Ovary (tissue), 9 donors: ENCODE data around the gene POR. TPM values are rescaled to one million over a fixed set of nuclear protein-coding genes. Genes with fewer than 3 reads are reported as not detected.
A peak's percentile ranks its signal among the peaks of the same experiment; 100 is the strongest.

Experiments used
- DNase-seq, 5 donors: peaks; one replicate each; pipeline ENCODE4 v3.0.0-alpha.2; 2019 to 2020
- H3K27ac ChIP-seq, 2 donors: fragments of 200-600 bp; one replicate each; pipeline versions ENCODE4 v1.5.1 to v1.8.0; 2019 to 2022
- H3K27me3 ChIP-seq: fragments of 200-600 bp; one replicate; pipeline ENCODE4 v1.8.0; 2022
- H3K36me3 ChIP-seq: fragments of 200-600 bp; sonication (generic); one replicate; pipeline ENCODE4 v1.5.1; 2019
- H3K4me1 ChIP-seq: one replicate; pipeline ENCODE4 v1.8.1; 2013; ENCODE audit warnings: mild to moderate bottlenecking, moderate library complexity; ENCODE audit not compliant: insufficient read depth
- H3K4me3 ChIP-seq: fragments of 200-600 bp; sonication (generic); one replicate; pipeline ENCODE4 v1.5.1; 2017
- H3K9me3 ChIP-seq, 2 donors: fragments of 200-600 bp in 1 of 2; sonication (generic) in 1 of 2; one replicate each; pipeline versions ENCODE4 v1.5.1 to v1.8.1; 2013 to 2019; ENCODE audit warnings: mild to moderate bottlenecking in 1 of 2, moderate library complexity in 1 of 2
- EP300 ChIP-seq: sonication (generic); formaldehyde crosslinking; IDR thresholded peaks from one replicate; pipeline ENCODE4 v1.6.1; 2017; ENCODE audit warnings: antibody characterized with exemption
- POLR2A ChIP-seq: fragments of 450-650 bp; IDR thresholded peaks from one replicate; pipeline ENCODE4 v1.6.1; 2017; ENCODE audit warnings: antibody characterized with exemption, mild to moderate bottlenecking, moderate library complexity
- whole genome bisulfite sequencing, 3 donors: extraction: QIAGEN DNeasy Blood & Tissue Kit in 1 of 3; methylation state at CpG; one replicate each; pipeline versions ENCODE4 v1.1.5 to v1.1.7; 2013 to 2017; 5-methylcytosine and 5-hydroxymethylcytosine counted together
- intact Hi-C, 4 donors: fragments of 100-400 bp; cut with DNase I; formaldehyde crosslinking; loops; one replicate each; pipeline versions ENCODE4 v1.11.0 to v1.15.1; 2022 to 2023
- polyA plus RNA-seq, 2 donors: library from polyadenylated mRNA; stranded (reverse); fragments of 200-250 nt in 1 of 2; fragments of 350-450 nt in 1 of 2; fragmentation: Illumina TruSeq in 1 of 2; extraction: RNeasy Lipid Tissue Mini Kit (QIAGEN cat#74804) in 1 of 2; gene quantifications; one replicate each; pipeline ENCODE4 v1.2.3, GENCODE V29; 2013 to 2014
- total RNA-seq, 7 donors: library from RNA; depleted of rRNA in 2 of 7; stranded (reverse); fragments of >200 nt in 2 of 7; fragmentation: NEBNext Ultra II Directional in 3 of 7; extraction: Animal tissue kit (Norgen Biotek cat#: 25700) in 3 of 7; gene quantifications; one replicate each; pipeline versions ENCODE4 v1.1.0 to v1.2.4, GENCODE V29; 2016 to 2023
- TF ChIP-seq, protein P1 (sequence below), 3 donors: fragments of 450-650 bp in 2 of 3; fragments of 200-600 bp in 1 of 3; IDR thresholded peaks; one replicate each; pipeline versions ENCODE4 v1.5.1 to v1.8.0; 2016 to 2022; ENCODE audit warnings: antibody characterized with exemption in 3 of 3, mild to moderate bottlenecking in 1 of 3
- donor health status: DM: no; HTN: no; CAD: no; lungs with moderate emphysema.
- donor health status: DM: no; HTN: no; CAD: no.
- donor health status: Bipolar disorder and iron deficiency.
- donor health status: DM: yes; HTN: yes; CAD: no.
- donor health status: DM: no; HTN: no; CAD: no.
- donor health status: DM: yes; HTN: yes; CAD: no.

Gene POR
- total and polyA plus RNA-seq, 9 donors, result 71.8 to 191 (median 144) TPM

DNA sequence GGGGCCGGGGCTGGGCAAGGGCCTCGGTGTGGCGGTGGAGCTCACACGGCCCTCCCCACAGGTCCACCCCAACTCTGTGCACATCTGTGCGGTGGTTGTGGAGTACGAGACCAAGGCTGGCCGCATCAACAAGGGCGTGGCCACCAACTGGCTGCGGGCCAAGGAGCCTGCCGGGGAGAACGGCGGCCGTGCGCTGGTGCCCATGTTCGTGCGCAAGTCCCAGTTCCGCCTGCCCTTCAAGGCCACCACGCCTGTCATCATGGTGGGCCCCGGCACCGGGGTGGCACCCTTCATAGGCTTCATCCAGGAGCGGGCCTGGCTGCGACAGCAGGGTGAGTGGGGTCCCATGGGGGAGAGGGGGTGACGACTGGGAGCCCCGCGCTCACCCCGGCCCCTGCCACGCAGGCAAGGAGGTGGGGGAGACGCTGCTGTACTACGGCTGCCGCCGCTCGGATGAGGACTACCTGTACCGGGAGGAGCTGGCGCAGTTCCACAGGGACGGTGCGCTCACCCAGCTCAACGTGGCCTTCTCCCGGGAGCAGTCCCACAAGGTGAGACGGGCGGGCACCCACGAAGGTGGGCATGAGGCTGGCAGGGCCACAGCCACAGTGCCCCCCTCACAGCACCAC is 70.7 kb downstream of the POR start:
- H3K27ac ChIP-seq, result peak overlapping the region; percentile 28 to 75
- peak; percentile 71 to 90 (median 78) for DNase-seq
- intact Hi-C loops, result no loop called here
- no peaks in the 10 kb centered on the region for H3K36me3 ChIP-seq
- no peak overlapping the region for H3K4me3 ChIP-seq
- no peaks in the 10 kb centered on the region for H3K9me3 ChIP-seq
- WGBS, 3 donors, result 53 to 67% (median 67%) methylated on average over 35 to 41 of the region's 41 CpGs
- TF ChIP-seq POLR2A (no peak), EP300 (no peak)
- TF ChIP-seq, protein P1, sequence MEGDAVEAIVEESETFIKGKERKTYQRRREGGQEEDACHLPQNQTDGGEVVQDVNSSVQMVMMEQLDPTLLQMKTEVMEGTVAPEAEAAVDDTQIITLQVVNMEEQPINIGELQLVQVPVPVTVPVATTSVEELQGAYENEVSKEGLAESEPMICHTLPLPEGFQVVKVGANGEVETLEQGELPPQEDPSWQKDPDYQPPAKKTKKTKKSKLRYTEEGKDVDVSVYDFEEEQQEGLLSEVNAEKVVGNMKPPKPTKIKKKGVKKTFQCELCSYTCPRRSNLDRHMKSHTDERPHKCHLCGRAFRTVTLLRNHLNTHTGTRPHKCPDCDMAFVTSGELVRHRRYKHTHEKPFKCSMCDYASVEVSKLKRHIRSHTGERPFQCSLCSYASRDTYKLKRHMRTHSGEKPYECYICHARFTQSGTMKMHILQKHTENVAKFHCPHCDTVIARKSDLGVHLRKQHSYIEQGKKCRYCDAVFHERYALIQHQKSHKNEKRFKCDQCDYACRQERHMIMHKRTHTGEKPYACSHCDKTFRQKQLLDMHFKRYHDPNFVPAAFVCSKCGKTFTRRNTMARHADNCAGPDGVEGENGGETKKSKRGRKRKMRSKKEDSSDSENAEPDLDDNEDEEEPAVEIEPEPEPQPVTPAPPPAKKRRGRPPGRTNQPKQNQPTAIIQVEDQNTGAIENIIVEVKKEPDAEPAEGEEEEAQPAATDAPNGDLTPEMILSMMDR (IDR thresholded peaks at IDR 0.05), result no peak
- H3K27me3 ChIP-seq, result no peaks in the 10 kb centered on the region
- peaks cover 22% of the 10 kb centered on the region for H3K4me1 ChIP-seq

DNA sequence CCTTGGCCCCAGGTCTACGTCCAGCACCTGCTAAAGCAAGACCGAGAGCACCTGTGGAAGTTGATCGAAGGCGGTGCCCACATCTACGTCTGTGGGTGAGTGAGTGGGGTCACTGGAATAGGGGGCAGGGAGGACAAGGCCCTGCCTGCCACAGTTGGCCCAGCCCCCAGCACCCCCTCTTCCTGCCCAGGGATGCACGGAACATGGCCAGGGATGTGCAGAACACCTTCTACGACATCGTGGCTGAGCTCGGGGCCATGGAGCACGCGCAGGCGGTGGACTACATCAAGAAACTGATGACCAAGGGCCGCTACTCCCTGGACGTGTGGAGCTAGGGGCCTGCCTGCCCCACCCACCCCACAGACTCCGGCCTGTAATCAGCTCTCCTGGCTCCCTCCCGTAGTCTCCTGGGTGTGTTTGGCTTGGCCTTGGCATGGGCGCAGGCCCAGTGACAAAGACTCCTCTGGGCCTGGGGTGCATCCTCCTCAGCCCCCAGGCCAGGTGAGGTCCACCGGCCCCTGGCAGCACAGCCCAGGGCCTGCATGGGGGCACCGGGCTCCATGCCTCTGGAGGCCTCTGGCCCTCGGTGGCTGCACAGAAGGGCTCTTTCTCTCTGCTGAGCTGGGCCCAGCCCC is 71.3 kb downstream of the POR start:
- Histone ChIP-seq H3K4me1 (peaks cover 27% of the 10 kb centered on the region), H3K9me3 (no peaks in the 10 kb centered on the region), H3K27ac (peak overlapping the region; percentile 38 to 75), H3K4me3 (no peak overlapping the region), H3K27me3 (no peaks in the 10 kb centered on the region), H3K36me3 (no peaks in the 10 kb centered on the region)
- peak in 4 of 5 donors; percentile 28 to 61 (median 50) for DNase-seq
- WGBS, 3 donors, result 59 to 68% (median 67%) methylated on average over 20 of the region's 20 CpGs
- intact Hi-C loops, result no loop called here
- TF ChIP-seq, protein P1 (IDR thresholded peaks at IDR 0.05), result no peak
- TF ChIP-seq EP300, result no peak

DNA sequence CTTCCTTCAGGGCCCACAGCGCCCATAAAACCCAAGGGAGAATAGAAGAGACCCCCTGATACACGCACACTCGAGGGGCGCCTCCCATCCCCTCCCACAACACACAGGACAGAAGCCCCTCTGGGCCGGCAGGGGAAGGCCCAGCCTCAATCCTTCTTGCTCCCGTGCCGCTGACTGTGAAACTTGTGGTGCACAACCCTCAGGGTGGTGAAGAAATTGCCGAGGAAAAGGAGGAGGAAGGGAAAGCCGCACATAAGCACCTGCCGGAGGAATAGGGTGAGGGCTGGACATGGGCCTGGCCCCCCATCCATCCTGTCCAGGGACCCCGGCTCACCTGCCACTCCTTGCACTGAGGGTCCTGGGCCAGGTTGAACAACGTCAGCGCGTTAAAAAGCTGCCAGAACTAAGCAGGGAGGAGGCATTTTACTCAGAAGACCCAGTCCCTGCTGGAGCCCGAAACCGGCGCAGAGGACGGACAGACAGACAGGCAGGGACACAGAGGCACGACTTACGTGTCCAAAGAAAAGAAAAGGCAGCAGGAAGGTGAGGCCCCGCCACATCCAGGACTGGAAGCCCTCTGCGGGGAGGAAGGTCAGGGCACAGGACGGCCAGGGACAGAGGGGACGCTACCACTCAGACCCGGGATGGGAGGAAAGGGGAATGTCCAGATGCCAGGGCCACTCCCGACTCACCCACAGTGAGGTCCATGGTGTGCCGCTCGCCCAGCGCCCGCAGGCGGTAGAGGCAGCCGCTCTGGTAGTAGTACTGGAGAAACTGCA is 72.3 kb downstream of the POR start:
- peak in 3 of 5 donors; percentile 31 to 52 (median 35) for DNase-seq
- H3K36me3 ChIP-seq, result no peaks in the 10 kb centered on the region
- TF ChIP-seq POLR2A, result no peak
- no peak for TF ChIP-seq EP300
- TF ChIP-seq, protein P1 (IDR thresholded peaks at IDR 0.05), result no peak
- peak overlapping the region in 1 of 2 donors; percentile 75 for H3K27ac ChIP-seq
- 83 to 89% (median 88%) methylated on average over 28 to 32 of the region's 32 CpGs for WGBS, 3 donors
- no peaks in the 10 kb centered on the region for H3K27me3 ChIP-seq
- intact Hi-C loops, result no loop called here
- H3K9me3 ChIP-seq, result no peaks in the 10 kb centered on the region
- no peak overlapping the region for H3K4me3 ChIP-seq
- H3K4me1 ChIP-seq, result peaks cover 27% of the 10 kb centered on the region

DNA sequence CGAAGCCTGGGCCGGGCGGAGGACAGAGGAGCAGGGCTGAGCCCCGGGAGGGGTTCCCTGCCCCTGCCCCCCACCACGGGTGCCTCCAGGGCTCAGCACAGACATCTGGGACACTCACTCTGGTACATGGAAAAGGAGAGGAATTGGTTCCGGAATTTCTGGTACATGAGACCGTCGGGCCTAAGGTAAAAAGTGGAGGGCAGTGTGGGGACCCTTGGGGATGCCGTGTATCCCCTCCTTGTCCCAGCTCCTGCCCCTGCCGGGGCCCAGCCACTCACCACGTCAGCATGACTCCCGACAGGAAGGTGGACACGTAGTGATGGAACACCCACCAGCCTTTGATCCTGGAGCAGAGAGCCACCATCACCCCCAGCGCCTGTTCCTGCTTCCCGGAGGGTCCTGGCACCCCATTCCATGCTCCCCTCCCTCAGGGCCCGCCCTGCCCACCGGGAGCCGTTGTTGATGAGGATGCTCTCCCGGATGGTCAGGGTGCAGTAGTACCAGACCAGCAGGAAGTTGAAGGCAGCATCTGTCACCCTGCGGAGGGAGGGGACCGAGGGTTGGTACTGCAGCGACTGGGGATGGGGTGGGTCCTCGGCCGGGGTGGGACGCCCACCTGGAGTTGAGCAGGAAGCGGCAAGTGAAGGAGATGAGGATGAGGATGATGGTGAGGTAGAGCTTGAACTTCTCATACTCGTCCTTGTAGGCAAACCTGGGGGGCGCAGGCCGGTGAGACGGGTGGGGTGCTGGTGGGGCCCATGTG is 73.0 kb downstream of the POR start:
- H3K4me3 ChIP-seq, result no peak overlapping the region
- H3K27ac ChIP-seq, result peak overlapping the region in 1 of 2 donors; percentile 59
- intact Hi-C loops, result no loop called here
- H3K27me3 ChIP-seq, result no peaks in the 10 kb centered on the region
- no peak for TF ChIP-seq POLR2A
- 80 to 87% (median 81%) methylated on average over 26 to 30 of the region's 30 CpGs for WGBS, 3 donors
- H3K36me3 ChIP-seq, result no peaks in the 10 kb centered on the region
- DNase-seq, result peak in 2 of 5 donors; percentile 32 to 43
- no peaks in the 10 kb centered on the region for H3K9me3 ChIP-seq
- H3K4me1 ChIP-seq, result peaks cover 27% of the 10 kb centered on the region
